ENCODE measurements around the gene MSLN. TPM values are rescaled to one million over a fixed set of nuclear protein-coding genes. Genes with fewer than 3 reads are reported as not detected.
"Not testable (repeated sequence)": the region's sequence is repeated elsewhere in the genome, so short reads cannot be mapped to it uniquely, and the experiment has no call there.

MSLN gene
- total RNA-seq, 2 experiments from 2014 or later, result not detected

- Mint-ChIP-seq H3K4me3 (no peak overlapping the region), H3K27ac (no peak overlapping the region), H3K9me3 (ENCODE audit: low read depth) (no peaks in the 10 kb centered on the region), H3K36me3 (ENCODE audit: low read depth) (no peaks in the 10 kb centered on the region), H3K4me1 (no peaks in the 10 kb centered on the region), H3K27me3 (no peaks in the 10 kb centered on the region)
- ChIA-PET POLR2A (no interaction called here), CTCF (interaction anchor here (0.7 kb wide), 1 partner anchor 130 kb away, joined by 3 read pairs; no protein-coding TSS in a partner anchor)
- no peak for ATAC-seq
- DNase-seq, result no peak
- intact Hi-C loops (cut with DNase I, micrococcal nuclease), result no loop called here
These were observed 12.4 kb upstream of the MSLN start for GRCh38 chr16:747978-748746.

- DNase-seq, result no peak
- intact Hi-C loops (cut with DNase I, micrococcal nuclease), result no loop called here
- Mint-ChIP-seq H3K9me3 (ENCODE audit: low read depth) (no peaks in the 10 kb centered on the region), H3K36me3 (ENCODE audit: low read depth) (no peaks in the 10 kb centered on the region), H3K4me1 (no peaks in the 10 kb centered on the region), H3K27ac (no peak overlapping the region), H3K4me3 (no peak overlapping the region), H3K27me3 (no peaks in the 10 kb centered on the region)
- CTCF ChIA-PET, result interaction anchor here (0.6 kb wide), 1 partner anchor 24 kb away, joined by 3 read pairs; no protein-coding TSS in a partner anchor
- ATAC-seq, result no peak
- POLR2A ChIA-PET, result interaction anchor here (0.6 kb wide), 1 partner anchor 320 kb away, joined by 5 read pairs; no protein-coding TSS in a partner anchor
These were observed 11.5 kb upstream of the MSLN start for GRCh38 chr16:749010-749409.

- peaks cover 2% of the 10 kb centered on the region for H3K27me3 Mint-ChIP-seq
These were observed 10.0 kb upstream of the MSLN start for GRCh38 chr16:750485-750884.

GRCh38 chr16:751152-752006 lies 9.2 kb upstream of the MSLN start:
- intact Hi-C loops (cut with DNase I, micrococcal nuclease), result no loop called here
- H3K27me3 Mint-ChIP-seq, result peaks cover 3% of the 10 kb centered on the region
- ATAC-seq (no peak), DNase-seq (no peak)
- no peaks in the 10 kb centered on the region for H3K4me1 Mint-ChIP-seq
- peaks cover 2% of the 10 kb centered on the region for H3K9me3 Mint-ChIP-seq (ENCODE audit: low read depth)
- H3K36me3 Mint-ChIP-seq (ENCODE audit: low read depth), result no peaks in the 10 kb centered on the region
- ChIA-PET POLR2A (interaction anchor here (0.7 kb wide), 1 partner anchor 13 kb away, joined by 4 read pairs; no protein-coding TSS in a partner anchor), CTCF (interaction anchor here (0.5 kb wide), 1 partner anchor 62 kb away, joined by 3 read pairs; the partner anchor contains the start of gene WDR24)
- no peak overlapping the region for H3K27ac Mint-ChIP-seq
- H3K4me3 Mint-ChIP-seq, result no peak overlapping the region

More at GRCh38 chr16:750485-750884, 10.0 kb upstream of the MSLN start:
- Mint-ChIP-seq H3K9me3 (ENCODE audit: low read depth) (no peaks in the 10 kb centered on the region), H3K4me3 (no peak overlapping the region), H3K27ac (no peak overlapping the region), H3K4me1 (no peaks in the 10 kb centered on the region), H3K36me3 (ENCODE audit: low read depth) (no peaks in the 10 kb centered on the region)
- ChIA-PET CTCF (interaction anchor here (0.5 kb wide), 1 partner anchor 61 kb away, joined by 3 read pairs; the partner anchor contains the start of gene WDR24), POLR2A (no interaction called here)
- ATAC-seq (no peak), DNase-seq (no peak)
- intact Hi-C loops (cut with DNase I, micrococcal nuclease), result no loop called here

- H3K4me1 Mint-ChIP-seq, result no peaks in the 10 kb centered on the region
- DNase-seq (no peak), ATAC-seq (no peak)
- H3K9me3 Mint-ChIP-seq (ENCODE audit: low read depth), result peaks cover 4% of the 10 kb centered on the region
- no peak overlapping the region for H3K4me3 Mint-ChIP-seq
- ChIA-PET CTCF (interaction anchor here (0.6 kb wide), 1 partner anchor 10 kb away, joined by 3 read pairs; no protein-coding TSS in a partner anchor), POLR2A (no interaction called here)
- peaks cover 5% of the 10 kb centered on the region for H3K27me3 Mint-ChIP-seq
- H3K36me3 Mint-ChIP-seq (ENCODE audit: low read depth), result no peaks in the 10 kb centered on the region
- H3K27ac Mint-ChIP-seq, result no peak overlapping the region
- intact Hi-C loops (cut with DNase I, micrococcal nuclease), result no loop called here
These were observed 8.6 kb upstream of the MSLN start for GRCh38 chr16:752007-752312.

GRCh38 chr16:754121-754607 lies 6.4 kb upstream of the MSLN start:
- DNase-seq; ATAC-seq; POLR2A ChIA-PET; intact Hi-C loops (cut with DNase I, micrococcal nuclease); CTCF ChIA-PET; H3K27ac Mint-ChIP-seq; H3K4me3 Mint-ChIP-seq; H3K27me3 Mint-ChIP-seq; H3K4me1 Mint-ChIP-seq; H3K36me3 Mint-ChIP-seq (ENCODE audit: low read depth); H3K9me3 Mint-ChIP-seq (ENCODE audit: low read depth): not testable (repeated sequence)

GRCh38 chr16:754656-755055 lies 5.9 kb upstream of the MSLN start:
- ATAC-seq (no peak), DNase-seq (no peak)
- intact Hi-C loops (cut with DNase I, micrococcal nuclease), result no loop called here
- Mint-ChIP-seq H3K4me3 (no peak overlapping the region), H3K27me3 (peaks cover 9% of the 10 kb centered on the region), H3K4me1 (no peaks in the 10 kb centered on the region), H3K9me3 (ENCODE audit: low read depth) (peaks cover 4% of the 10 kb centered on the region), H3K27ac (no peak overlapping the region), H3K36me3 (ENCODE audit: low read depth) (no peaks in the 10 kb centered on the region)
- CTCF ChIA-PET, result no interaction called here
- POLR2A ChIA-PET, result no interaction called here

GRCh38 chr16:756428-756827 lies 4.1 kb upstream of the MSLN start:
- no peak overlapping the region for H3K4me3 Mint-ChIP-seq
- no peaks in the 10 kb centered on the region for H3K36me3 Mint-ChIP-seq (ENCODE audit: low read depth)
- peaks cover 4% of the 10 kb centered on the region for H3K9me3 Mint-ChIP-seq (ENCODE audit: low read depth)
- peak; percentile 77 for ATAC-seq
- CTCF ChIA-PET, result interaction anchor here (0.8 to 1.6 kb wide), 2 partner anchors 16 to 44 kb away, joined by 3 read pairs; partner anchors contain the start of gene CIAO3
- peaks cover 9% of the 10 kb centered on the region for H3K27me3 Mint-ChIP-seq
- no peaks in the 10 kb centered on the region for H3K4me1 Mint-ChIP-seq
- DNase-seq, result no peak
- POLR2A ChIA-PET, result no interaction called here
- intact Hi-C loops (cut with DNase I, micrococcal nuclease), result no loop called here
- H3K27ac Mint-ChIP-seq, result no peak overlapping the region

- no peak for DNase-seq
- Mint-ChIP-seq H3K4me1 (no peaks in the 10 kb centered on the region), H3K4me3 (no peak overlapping the region), H3K27me3 (peaks cover 9% of the 10 kb centered on the region), H3K9me3 (ENCODE audit: low read depth) (peaks cover 4% of the 10 kb centered on the region), H3K27ac (no peak overlapping the region), H3K36me3 (ENCODE audit: low read depth) (no peaks in the 10 kb centered on the region)
- ChIA-PET CTCF (interaction anchor here (0.9 kb wide), 1 partner anchor 47 kb away, joined by 4 read pairs; no protein-coding TSS in a partner anchor), POLR2A (no interaction called here)
- intact Hi-C loops (cut with DNase I, micrococcal nuclease), result no loop called here
- no peak for ATAC-seq
These were observed 1.2 kb upstream of the MSLN start for GRCh38 chr16:759110-759910.

GRCh38 chr16:760065-760464 lies 469 bp upstream of the MSLN start:
- ChIA-PET POLR2A (no interaction called here), CTCF (interaction anchor here (0.9 kb wide), 1 partner anchor 48 kb away, joined by 4 read pairs; no protein-coding TSS in a partner anchor)
- ATAC-seq (no peak), DNase-seq (no peak)
- no peaks in the 10 kb centered on the region for H3K36me3 Mint-ChIP-seq (ENCODE audit: low read depth)
- H3K9me3 Mint-ChIP-seq (ENCODE audit: low read depth), result peaks cover 4% of the 10 kb centered on the region
- no peaks in the 10 kb centered on the region for H3K4me1 Mint-ChIP-seq
- intact Hi-C loops (cut with DNase I, micrococcal nuclease), result no loop called here
- H3K27me3 Mint-ChIP-seq, result peaks cover 7% of the 10 kb centered on the region
- no peak overlapping the region for H3K27ac Mint-ChIP-seq
- no peak overlapping the region for H3K4me3 Mint-ChIP-seq
